Astrocyte of the spinal cord (primary cell): ENCODE measurements around the gene LECT2.

ENCODE experiments used
- DNase-seq: peaks from one replicate; pipeline ENCODE4 v3.0.0; 2011; ENCODE audit warnings: low read depth, low spot score
- H3K4me3 ChIP-seq: 2 replicates; pipeline ENCODE4 v1.5.1; 2011; ENCODE audit warnings: low read depth, mild to moderate bottlenecking, low read length, moderate library complexity
- CTCF ChIP-seq: IDR thresholded peaks from 2 replicates; pipeline ENCODE4 v1.5.1; 2012; ENCODE audit warnings: low read depth, mild to moderate bottlenecking, low read length, inconsistent platforms
- in situ Hi-C: cut with HindIII; loops from 2 replicates; pipeline ENCODE4 v1.10.0; 2017; ENCODE audit warnings: low sequenced_read_pairs

The LECT2 gene

GRCh38 chr5:135985951-135986350, 31.2 kb upstream of the LECT2 start:
- no peak for TF ChIP-seq CTCF
- DNase-seq, result no peak
- H3K4me3 ChIP-seq, result no peak overlapping the region
- in situ Hi-C loops, result no loop called here

GRCh38 chr5:135980620-135981019, 25.8 kb upstream of the LECT2 start:
- TF ChIP-seq CTCF, result no peak
- DNase-seq, result no peak
- in situ Hi-C loops, result no loop called here
- H3K4me3 ChIP-seq, result no peak overlapping the region

- no peak overlapping the region for H3K4me3 ChIP-seq
- no peak for TF ChIP-seq CTCF
- in situ Hi-C loops, result no loop called here
- peak; percentile 88 for DNase-seq
Measured at GRCh38 chr5:135979510-135979909, 24.7 kb upstream of the LECT2 start.

GRCh38 chr5:135978993-135979392, 24.2 kb upstream of the LECT2 start:
- in situ Hi-C loops, result no loop called here
- TF ChIP-seq CTCF, result no peak
- no peak for DNase-seq
- H3K4me3 ChIP-seq, result no peak overlapping the region

GRCh38 chr5:135978212-135978631, 23.4 kb upstream of the LECT2 start:
- no peak for TF ChIP-seq CTCF
- in situ Hi-C loops, result no loop called here
- no peak for DNase-seq
- no peak overlapping the region for H3K4me3 ChIP-seq

GRCh38 chr5:135977375-135977928, 22.7 kb upstream of the LECT2 start:
- in situ Hi-C loops, result no loop called here
- peak; percentile 67 for TF ChIP-seq CTCF
- DNase-seq, result peak; percentile 35
- H3K4me3 ChIP-seq, result no peak overlapping the region

GRCh38 chr5:135976216-135976615, 21.4 kb upstream of the LECT2 start:
- H3K4me3 ChIP-seq, result no peak overlapping the region
- in situ Hi-C loops, result no loop called here
- no peak for TF ChIP-seq CTCF
- no peak for DNase-seq
